ENCODE measurements around the gene NFYA.

Gene NFYA

DNA sequence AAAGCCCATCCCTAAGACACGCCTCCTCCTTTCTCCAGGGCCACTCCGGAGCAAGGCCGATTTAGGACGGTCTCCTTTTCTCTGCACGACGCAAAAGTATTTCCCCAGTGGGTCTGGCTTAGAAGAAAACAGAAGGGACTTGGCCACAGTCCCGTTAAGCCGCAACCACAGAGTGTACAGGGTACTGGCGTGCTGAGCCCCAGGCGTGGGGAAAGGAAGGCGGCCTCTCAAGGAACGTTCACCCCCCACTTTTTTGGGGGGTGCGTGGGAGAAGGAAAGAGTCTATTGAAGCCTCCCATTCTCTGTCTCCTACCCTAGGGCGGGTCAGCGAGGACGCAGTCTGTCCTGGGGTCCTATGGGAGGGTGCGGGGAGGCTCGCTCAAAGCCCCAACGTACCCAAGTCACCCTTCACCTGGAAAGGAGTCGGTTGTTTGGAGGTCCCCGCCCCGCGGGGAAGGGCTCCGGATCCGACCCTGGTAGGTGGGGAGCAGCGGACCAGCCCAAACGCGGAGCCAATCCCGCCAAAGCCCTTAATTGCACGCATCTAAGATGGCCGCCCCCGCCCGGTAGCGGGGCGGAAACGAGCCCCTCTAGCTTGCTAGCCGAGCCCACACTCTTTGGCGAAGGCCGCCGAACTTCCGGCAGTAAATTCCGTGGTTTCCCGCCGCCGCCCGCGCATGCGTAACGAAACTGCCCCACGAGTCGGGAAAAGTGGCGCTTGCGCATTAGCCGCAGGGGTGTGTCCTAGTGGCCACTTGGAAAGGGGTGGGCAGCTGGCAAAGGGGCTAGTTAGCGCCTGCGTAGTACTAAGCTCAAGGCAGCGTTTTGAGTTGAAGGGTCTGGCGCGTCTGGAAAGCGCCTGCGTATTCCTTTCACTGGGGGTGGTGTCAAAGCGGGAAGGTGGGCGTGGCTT lies 595 bp upstream of the NFYA start, which contains the start of gene OARD1:
Gene OARD1, minus strand, starts transcription at position 434 of the 913 bp plus-strand sequence. CDS start 722 bp downstream, outside the sequence.
- in situ Hi-C loops (cut with HindIII; ENCODE audit: low sequenced_read_pairs): no loop called here

DNA sequence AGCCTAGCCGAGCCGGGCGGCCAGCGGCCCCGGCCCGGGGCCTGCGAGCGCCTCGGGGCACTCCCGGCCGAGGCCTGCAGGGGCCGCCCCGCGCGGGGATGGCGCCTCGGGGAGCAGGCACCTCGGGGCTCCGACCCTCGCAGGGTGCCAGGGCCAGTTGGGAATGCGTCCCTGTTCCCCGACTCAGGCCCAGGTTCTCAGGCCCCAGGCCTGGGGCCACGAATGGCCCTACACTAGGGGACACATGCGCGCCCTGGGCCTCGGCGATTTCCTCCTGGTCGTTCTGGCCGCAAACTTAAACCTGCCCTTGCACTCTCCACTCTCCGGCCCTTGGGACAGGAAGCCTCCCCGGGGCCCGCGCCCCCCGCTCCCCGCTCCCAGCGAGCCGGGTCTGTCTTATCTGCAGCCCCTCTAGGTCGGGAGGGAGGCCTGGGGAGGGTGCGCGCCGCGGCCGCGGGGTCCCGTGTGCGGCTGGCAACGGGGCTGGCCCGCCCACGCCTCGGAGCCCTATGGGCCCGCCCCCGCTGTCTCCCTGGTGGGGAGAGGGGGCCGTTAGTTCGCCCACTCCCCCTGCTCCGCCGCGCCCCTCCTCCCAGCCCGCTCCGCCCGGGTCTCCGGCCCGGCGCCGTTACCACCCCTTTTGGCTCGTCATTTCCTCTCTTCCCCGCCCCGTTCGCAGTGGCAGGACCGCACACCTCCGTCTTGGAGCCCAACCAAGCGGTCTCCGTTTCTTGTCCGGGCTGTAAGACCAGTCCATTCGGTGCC lies 611 bp downstream of the NFYA start:
- in situ Hi-C loops (cut with HindIII; ENCODE audit: low sequenced_read_pairs): no loop called here

- in situ Hi-C loops (cut with HindIII; ENCODE audit: low sequenced_read_pairs): no loop called here
Observed at GRCh38 chr6:41073968-41074691, 1.4 kb downstream of the NFYA start.

DNA sequence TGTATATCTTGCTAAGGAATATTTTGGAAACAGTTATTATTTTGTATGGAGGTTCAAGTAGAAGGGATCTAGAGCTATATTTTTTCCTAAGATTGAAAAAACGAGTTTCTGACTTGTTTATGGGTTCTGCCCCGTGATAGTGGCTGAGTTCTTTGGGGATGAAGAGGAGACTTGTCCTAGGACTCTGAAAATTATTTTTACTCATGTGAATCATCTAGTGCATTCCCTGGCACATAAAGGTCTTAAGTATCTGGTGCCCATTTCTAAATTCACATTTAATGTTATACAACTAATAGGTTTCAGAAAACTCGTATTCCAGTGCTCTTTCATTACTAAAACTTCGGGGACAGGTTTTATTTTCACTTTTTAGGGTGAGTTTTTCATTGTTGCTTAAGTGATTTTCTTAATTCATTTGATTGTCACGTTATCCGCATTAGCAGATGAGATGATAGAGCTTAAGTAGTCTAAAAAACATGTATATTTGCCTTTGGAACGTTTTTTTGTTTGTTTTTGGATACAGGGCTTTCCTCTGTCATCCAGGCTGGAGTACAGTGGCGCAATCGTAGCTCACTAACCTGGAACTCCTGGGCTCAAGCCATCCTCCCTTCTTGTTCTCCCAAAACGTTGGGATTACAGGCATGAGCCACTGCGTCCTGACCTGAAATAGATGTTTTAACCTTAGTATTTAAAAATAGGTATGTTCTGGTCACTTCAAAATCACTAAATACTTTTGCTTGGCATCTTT lies 2.1 kb downstream of the NFYA start:
- in situ Hi-C loops (cut with HindIII; ENCODE audit: low sequenced_read_pairs): no loop called here

DNA sequence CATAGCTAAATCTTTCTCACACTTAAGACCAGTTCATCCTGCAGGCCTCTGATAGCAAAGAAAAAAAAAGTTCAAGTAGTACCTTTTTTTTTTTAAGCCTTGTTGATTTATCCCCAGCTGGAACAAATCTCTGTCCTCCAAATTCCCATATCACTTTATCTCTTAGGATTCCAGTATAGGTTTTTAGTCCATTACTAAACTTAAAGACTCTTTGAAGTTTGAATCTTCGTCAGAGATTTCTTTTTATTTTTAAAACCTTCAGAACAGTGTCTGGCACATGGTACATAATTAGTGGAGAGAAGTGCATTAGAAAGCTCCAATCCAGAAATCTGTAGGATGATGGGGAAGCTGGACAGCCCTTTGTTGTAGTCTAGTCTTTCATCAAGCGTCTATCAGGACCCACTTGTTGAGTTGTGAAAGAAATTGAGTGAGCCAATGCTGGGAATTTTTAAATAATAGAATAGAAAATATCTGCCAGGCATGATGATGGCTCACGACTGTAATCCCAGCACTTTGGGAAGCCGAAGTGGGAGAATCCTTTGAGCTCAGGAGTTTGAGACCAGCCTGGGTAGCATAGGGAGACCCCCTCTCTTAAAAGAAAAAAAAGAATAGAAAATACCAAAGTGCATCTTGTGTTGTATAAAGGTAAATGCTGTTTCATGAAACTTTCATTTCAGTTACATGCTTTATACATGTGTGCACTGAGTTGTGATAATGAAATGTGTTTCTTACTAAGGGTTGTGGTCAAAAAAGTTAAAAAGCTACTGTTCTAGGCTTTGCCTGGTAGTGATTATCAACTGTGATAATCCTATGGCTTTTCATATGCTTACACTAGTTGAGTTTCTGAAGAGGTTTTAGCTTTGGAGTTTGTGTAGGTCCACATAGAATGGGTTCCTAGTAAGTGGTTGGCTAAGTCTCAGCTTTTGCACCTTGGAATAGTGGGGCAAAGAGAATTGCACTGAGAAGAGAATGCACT lies 3.2 kb downstream of the NFYA start:
- in situ Hi-C loops (cut with HindIII; ENCODE audit: low sequenced_read_pairs): no loop called here

- in situ Hi-C loops (cut with HindIII; ENCODE audit: low sequenced_read_pairs): no loop called here
Observed at GRCh38 chr6:41077536-41077935, 4.8 kb downstream of the NFYA start.

GRCh38 chr6:41078101-41078500 lies 5.3 kb downstream of the NFYA start:
- in situ Hi-C loops (cut with HindIII; ENCODE audit: low sequenced_read_pairs): no loop called here

GRCh38 chr6:41079080-41079479 lies 6.3 kb downstream of the NFYA start:
- in situ Hi-C loops (cut with HindIII; ENCODE audit: low sequenced_read_pairs): no loop called here

DNA sequence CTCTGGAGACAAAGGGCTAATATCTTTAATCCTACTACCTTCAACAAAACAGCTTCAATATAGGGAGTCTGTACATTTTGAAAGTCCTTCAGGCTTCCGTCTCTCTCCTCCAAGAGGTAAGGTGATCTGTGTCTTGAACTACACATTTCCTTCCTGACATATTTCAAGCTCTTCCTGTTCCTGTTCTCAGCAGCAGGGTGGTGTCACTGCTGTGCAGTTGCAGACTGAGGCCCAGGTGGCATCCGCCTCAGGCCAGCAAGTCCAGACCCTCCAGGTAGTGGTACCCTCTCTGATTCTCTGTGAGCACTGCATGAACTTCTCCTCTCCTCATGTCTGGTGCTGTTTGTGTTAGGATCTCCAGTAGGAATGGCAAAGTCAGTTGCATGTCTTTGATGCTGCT lies 7.8 kb downstream of the NFYA start:
- in situ Hi-C loops (cut with HindIII; ENCODE audit: low sequenced_read_pairs): no loop called here

DNA sequence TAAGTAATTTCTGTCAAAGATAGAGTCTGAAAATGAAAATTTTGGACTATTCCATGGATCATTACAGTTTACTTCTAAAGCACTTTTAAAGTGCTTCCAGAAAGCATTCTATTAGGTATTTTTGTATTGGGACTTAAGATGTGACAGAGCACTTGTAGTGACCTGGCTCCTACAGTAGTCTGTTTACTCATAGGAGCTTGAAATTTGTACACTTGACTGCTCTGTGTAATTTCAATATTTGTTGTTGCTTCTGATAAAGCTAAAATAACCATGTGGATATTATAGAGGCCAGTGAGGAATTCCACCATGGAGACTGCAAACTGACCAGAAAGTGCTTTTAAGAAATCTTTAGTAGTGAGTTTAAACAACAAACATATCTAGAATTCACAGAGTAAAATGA lies 10.3 kb downstream of the NFYA start:
- in situ Hi-C loops (cut with HindIII; ENCODE audit: low sequenced_read_pairs): no loop called here

DNA sequence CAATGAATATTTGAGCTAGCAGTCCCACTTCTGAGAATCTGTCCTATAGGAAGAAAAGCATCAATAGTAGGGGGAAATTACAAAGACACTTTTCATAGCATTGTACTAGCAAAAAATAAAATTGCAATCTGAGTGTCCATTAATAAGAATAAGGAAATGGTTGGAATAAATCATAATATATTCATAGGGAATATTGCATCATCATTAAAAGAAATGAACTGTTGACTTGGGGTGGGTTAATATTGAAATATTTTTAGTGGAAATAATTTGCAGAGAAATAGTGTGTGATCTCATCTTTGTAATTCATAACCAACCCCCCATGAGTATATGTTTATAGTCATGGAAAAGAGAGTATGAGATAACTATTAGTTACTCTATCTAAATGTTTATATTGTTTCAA lies 12.4 kb downstream of the NFYA start:
- in situ Hi-C loops (cut with HindIII; ENCODE audit: low sequenced_read_pairs): no loop called here

DNA sequence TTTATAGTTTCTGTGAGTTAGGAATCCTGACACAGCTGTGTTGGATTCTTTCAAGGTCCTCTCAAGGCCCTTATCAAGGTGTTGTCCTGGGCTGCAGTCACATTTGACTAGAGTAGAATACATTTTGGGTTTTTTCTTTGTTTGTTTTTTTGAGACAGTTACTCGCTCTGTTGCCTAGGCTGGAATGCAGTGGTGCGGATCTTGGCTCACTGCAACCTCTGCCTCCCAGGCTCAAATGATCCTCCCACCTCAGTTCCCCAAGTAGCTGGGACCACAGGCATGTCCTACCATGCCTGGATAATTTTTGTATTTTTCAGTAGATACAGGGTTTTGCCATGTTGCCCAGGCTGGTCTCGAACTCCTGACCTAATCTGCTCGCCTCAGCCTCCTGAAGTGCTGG lies 15.7 kb downstream of the NFYA start:
- in situ Hi-C loops (cut with HindIII; ENCODE audit: low sequenced_read_pairs): no loop called here

DNA sequence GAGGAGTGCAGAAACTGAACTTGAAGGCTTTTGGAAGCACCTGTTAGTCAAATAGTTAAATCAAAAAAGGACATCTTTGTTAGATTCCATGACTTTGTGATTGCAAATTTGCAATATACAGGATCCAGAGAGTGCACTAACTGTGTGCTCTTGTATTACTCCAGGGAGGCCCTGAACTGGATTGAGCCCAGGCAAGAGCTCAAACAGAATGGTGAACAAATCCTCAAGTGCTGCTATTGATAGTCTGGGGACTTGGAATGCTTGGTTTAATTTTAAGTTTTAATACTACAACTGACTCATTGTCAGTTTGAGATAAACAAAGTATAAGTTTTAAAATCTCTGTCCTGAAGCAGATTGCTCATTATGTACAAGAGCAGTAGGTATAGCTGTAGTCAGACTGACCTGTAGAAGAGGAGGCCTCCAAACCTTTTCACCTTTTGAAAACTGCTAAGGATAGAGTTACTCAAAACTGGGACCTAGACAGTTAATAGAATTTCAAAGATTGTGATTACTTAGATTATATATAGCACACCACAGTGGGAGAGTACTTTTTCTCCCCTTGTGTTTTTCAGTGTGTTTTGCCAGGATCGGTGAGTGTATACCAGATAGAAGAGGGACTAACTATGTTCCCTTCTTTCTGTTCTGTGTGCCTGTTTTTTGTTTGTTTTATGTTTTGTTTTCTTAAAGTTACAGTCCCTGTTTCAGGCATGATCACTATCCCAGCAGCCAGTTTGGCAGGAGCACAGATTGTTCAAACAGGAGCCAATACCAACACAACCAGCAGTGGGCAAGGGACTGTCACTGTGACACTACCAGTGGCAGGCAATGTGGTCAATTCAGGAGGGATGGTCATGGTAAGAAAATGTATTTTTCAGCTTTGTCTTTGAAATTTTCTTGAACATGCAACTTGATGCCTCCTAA lies 18.3 kb downstream of the NFYA start:
- in situ Hi-C loops (cut with HindIII; ENCODE audit: low sequenced_read_pairs): no loop called here

- in situ Hi-C loops (cut with HindIII; ENCODE audit: low sequenced_read_pairs): no loop called here
Observed at GRCh38 chr6:41092421-41093140, 19.8 kb downstream of the NFYA start.

- in situ Hi-C loops (cut with HindIII; ENCODE audit: low sequenced_read_pairs): no loop called here
Observed at GRCh38 chr6:41093729-41094128, 21.0 kb downstream of the NFYA start.

DNA sequence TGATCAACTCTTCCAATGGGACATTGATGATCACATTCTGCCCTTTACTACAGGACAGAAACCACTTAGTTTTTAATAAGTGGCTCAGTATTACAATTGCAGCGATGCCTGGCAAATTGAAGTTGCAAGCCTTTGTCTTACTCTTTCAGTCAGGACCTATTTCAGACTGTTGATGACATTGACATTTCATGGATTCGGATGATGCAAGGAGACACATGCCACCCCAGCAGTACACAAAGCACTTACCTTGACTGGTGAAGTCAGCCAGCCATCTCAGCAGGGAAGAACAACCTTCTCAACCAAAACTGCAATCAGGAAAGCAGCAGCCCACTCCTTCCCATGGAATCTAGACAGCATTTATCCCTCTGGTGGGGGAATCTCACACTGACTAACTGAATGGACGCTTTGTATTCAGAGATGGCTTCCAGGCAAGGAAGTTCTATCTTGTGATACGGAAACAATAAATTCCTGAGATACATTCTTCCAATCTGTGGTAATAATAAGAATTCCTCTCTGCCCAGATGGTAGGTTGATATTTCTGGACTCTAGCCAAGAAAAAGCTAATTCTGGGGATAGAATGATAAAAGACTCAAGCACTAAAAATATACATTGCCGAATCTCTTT lies 24.8 kb downstream of the NFYA start:
- in situ Hi-C loops (cut with HindIII; ENCODE audit: low sequenced_read_pairs): loop anchor here (5.0 kb wide), 1 partner anchor 80 kb away; no protein-coding TSS in a partner anchor

DNA sequence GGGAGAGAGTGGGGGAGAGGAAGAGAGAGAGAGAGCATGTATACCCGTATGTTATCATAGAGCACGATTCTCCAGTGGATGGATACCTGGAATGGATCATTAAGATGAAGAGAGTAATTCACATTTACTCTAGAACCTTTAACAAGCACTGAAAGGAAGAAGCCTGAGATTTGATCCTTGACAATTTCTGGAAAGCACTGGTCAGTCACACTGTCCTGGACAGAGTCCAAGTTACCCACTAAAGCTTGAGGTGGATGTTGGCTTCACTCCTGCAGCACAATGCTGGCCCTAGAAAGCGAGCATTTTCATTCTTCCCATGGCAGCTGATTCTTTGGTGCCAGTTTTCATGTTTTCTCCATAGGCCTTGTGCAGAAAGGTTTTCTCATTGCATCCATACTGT lies 25.6 kb downstream of the NFYA start:
- in situ Hi-C loops (cut with HindIII; ENCODE audit: low sequenced_read_pairs): loop anchor here (5.0 kb wide), 1 partner anchor 79 kb away; no protein-coding TSS in a partner anchor

Measured in endothelial cell of hepatic sinusoid (primary cell).